ENCODE data around the gene ZNF165. TPM values are rescaled to one million over a fixed set of nuclear protein-coding genes. Genes with fewer than 3 reads are reported as not detected.

The ZNF165 gene
- total and polyA plus RNA-seq, 2 of the 4 experiments (the other 2 are of a cell fraction) = 0.07 to 0.36 TPM

DNA sequence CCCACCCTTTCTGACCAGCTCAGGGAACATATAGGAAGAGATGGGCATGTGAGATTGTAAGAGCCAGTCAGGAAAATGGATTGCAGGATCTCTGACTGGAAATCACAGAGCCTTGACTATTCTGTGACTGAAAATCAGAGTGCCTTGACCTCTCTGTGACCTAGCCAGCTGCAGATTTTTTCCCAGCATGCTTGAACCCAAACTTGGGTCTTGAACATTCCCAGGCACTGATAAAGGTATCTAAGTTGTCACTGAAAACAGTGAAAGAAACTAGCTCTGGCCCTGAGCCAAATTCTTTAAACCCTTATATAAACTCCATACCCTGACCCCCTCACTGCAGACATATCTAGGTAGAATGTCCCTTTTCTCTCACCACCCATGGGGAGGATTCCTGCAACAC lies 2.3 kb upstream of the ZNF165 start:
- Histone ChIP-seq H3K27ac (ENCODE audit: insufficient read depth, low read length) (no peak overlapping the region), H4K20me1 (ENCODE audit: insufficient read depth, low read length) (no peaks in the 10 kb centered on the region), H4K91ac (ENCODE audit: insufficient read depth, low read depth, low read length) (no peak overlapping the region), H2BK15ac (ENCODE audit: low read depth, low read length) (no peak overlapping the region), H2AK5ac (ENCODE audit: low read depth, low read length) (no peak overlapping the region), H3K18ac (ENCODE audit: low read depth, low read length) (no peak overlapping the region), H3K4ac (ENCODE audit: low read depth, low read length) (no peak overlapping the region), H2BK120ac (ENCODE audit: low read depth, low read length) (no peak overlapping the region), H3K4me1 (ENCODE audit: control insufficient read depth, insufficient read depth, low read length) (peaks cover 2% of the 10 kb centered on the region; the same call in 1 of the 2 replicates), H4K5ac (ENCODE audit: low read depth, low read length) (no peak overlapping the region), H3K14ac (replicated peaks; ENCODE audit: low read depth, low read length) (no peak overlapping the region), H4K8ac (ENCODE audit: low read depth in 2 of 2, low read length in 2 of 2) (no peak overlapping the region), H3K56ac (ENCODE audit: extremely low read depth, insufficient read depth, low read length) (no peak overlapping the region), H3K4me2 (ENCODE audit: low read depth, low read length) (no peak overlapping the region), H3K27me3 (ENCODE audit: control insufficient read depth, insufficient read depth, low read length) (no peaks in the 10 kb centered on the region), H3K79me1 (ENCODE audit: low read depth in 1 of 2, low read length in 2 of 2) (0 out of 4 replicates have a peak, but pooled peaks cover 0 to 3% of the 10 kb centered on the region in 2 experiments), H2AFZ (replicated peaks; ENCODE audit: low read length, poor library complexity) (no peak overlapping the region), H3K36me3 (ENCODE audit: control insufficient read depth, insufficient read depth, low read length) (no peaks in the 10 kb centered on the region), H2BK5ac (ENCODE audit: low read depth, low read length, poor library complexity, severe bottlenecking) (no peak overlapping the region), H3K9ac (ENCODE audit: low read depth, low read length) (no peak overlapping the region), H3K23ac (ENCODE audit: low read depth, low read length) (no peak overlapping the region), H3K9me3 (ENCODE audit: control insufficient read depth, insufficient read depth, low read length) (no peaks in the 10 kb centered on the region), H3K9me1 (ENCODE audit: insufficient read depth, low read length) (0 out of 2 replicates have a peak, but pooled peaks cover 7% of the 10 kb centered on the region), H3K4me3 (ENCODE audit: insufficient read depth, low read depth, low read length) (no peak overlapping the region), H2BK20ac (ENCODE audit: low read depth, low read length) (no peak overlapping the region), H2AK9ac (replicated peaks; ENCODE audit: low read depth, low read length, poor library complexity) (no peak overlapping the region)
- dilution Hi-C loops (cut with HindIII; ENCODE audit: low sequenced_read_pairs, unreplicated experiment) = no loop called here
- in situ Hi-C loops (cut with MboI; ENCODE audit: low sequenced_read_pairs) = no loop called here
- CTCF ChIA-PET = interaction anchor here (0.6 kb wide), 1 partner anchor 257 kb away, joined by 4 read pairs; no protein-coding TSS in a partner anchor
- no peak for DNase-seq
- POLR2A ChIA-PET (ENCODE audit: unreplicated experiment) = no interaction called here
- intact Hi-C loops (cut with micrococcal nuclease) = no loop called here
- TF ChIP-seq, protein P1, sequence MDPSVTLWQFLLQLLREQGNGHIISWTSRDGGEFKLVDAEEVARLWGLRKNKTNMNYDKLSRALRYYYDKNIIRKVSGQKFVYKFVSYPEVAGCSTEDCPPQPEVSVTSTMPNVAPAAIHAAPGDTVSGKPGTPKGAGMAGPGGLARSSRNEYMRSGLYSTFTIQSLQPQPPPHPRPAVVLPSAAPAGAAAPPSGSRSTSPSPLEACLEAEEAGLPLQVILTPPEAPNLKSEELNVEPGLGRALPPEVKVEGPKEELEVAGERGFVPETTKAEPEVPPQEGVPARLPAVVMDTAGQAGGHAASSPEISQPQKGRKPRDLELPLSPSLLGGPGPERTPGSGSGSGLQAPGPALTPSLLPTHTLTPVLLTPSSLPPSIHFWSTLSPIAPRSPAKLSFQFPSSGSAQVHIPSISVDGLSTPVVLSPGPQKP (IDR thresholded peaks at IDR 0.05; ENCODE audit: borderline replicate concordance, low read depth, low read length) = no peak
- TF ChIP-seq RFX5 (IDR thresholded peaks at IDR 0.05; ENCODE audit: low read depth, low read length) = no peak
- no peak for TF ChIP-seq RCOR1 (IDR thresholded peaks at IDR 0.05; ENCODE audit: insufficient replicate concordance, low read length)
- no peak for TF ChIP-seq SMC3 (IDR thresholded peaks at IDR 0.05; ENCODE audit: low read depth, low read length)
- no peak for TF ChIP-seq CHD1 (IDR thresholded peaks at IDR 0.05; ENCODE audit: low read depth, low read length)
- TF ChIP-seq POLR2A (IDR thresholded peaks at IDR 0.05; ENCODE audit: low read depth, low read length) = no peak
- TF ChIP-seq MXI1 (IDR thresholded peaks at IDR 0.05; ENCODE audit: borderline replicate concordance, low read depth, low read length) = no peak
- TF ChIP-seq MAFK (IDR thresholded peaks at IDR 0.05; ENCODE audit: low read depth, low read length) = no peak
- TF ChIP-seq, protein P2, sequence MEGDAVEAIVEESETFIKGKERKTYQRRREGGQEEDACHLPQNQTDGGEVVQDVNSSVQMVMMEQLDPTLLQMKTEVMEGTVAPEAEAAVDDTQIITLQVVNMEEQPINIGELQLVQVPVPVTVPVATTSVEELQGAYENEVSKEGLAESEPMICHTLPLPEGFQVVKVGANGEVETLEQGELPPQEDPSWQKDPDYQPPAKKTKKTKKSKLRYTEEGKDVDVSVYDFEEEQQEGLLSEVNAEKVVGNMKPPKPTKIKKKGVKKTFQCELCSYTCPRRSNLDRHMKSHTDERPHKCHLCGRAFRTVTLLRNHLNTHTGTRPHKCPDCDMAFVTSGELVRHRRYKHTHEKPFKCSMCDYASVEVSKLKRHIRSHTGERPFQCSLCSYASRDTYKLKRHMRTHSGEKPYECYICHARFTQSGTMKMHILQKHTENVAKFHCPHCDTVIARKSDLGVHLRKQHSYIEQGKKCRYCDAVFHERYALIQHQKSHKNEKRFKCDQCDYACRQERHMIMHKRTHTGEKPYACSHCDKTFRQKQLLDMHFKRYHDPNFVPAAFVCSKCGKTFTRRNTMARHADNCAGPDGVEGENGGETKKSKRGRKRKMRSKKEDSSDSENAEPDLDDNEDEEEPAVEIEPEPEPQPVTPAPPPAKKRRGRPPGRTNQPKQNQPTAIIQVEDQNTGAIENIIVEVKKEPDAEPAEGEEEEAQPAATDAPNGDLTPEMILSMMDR (conservative IDR thresholded peaks at IDR 0.05; ENCODE audit: low read depth, low read length) = no peak
- TF ChIP-seq, protein P3, sequence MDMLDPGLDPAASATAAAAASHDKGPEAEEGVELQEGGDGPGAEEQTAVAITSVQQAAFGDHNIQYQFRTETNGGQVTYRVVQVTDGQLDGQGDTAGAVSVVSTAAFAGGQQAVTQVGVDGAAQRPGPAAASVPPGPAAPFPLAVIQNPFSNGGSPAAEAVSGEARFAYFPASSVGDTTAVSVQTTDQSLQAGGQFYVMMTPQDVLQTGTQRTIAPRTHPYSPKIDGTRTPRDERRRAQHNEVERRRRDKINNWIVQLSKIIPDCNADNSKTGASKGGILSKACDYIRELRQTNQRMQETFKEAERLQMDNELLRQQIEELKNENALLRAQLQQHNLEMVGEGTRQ (IDR thresholded peaks at IDR 0.05; ENCODE audit: low read depth, low read length) = no peak
- TF ChIP-seq RAD21 (IDR thresholded peaks at IDR 0.05; ENCODE audit: low read length) = no peak
- no peak for TF ChIP-seq NFE2L2 (IDR thresholded peaks at IDR 0.05; ENCODE audit: low read depth, low read length)
- no peak for TF ChIP-seq CEBPB (IDR thresholded peaks at IDR 0.05; ENCODE audit: low read depth, low read length)
- TF ChIP-seq BHLHE40 (IDR thresholded peaks at IDR 0.05; ENCODE audit: low read depth, low read length) = no peak
- TF ChIP-seq MAZ (IDR thresholded peaks at IDR 0.05; ENCODE audit: borderline replicate concordance, low read depth, low read length) = no peak
- no peak for ATAC-seq (ENCODE audit: low read depth)
- no TSS peak for BruUV-seq (replicated peaks)

Data from IMR-90 (cell line).